BJ (cell line): ENCODE results near the gene ERC1. TPM values are rescaled to one million over a fixed set of nuclear protein-coding genes. Genes with fewer than 3 reads are reported as not detected.

ENCODE experiments used
- CTCF ChIA-PET: fragments of 350-600 bp; formaldehyde crosslinking; extraction: SDS; loops from one replicate; lab custom pipeline; 2021; ENCODE audit warnings: antibody characterized with exemption, inconsistent platforms; lab: Yijun Ruan, JAX
- POLR2A ChIA-PET: fragments of 300-600 bp; sonication (Branson Sonifier 250); formaldehyde crosslinking; extraction: SDS; loops from one replicate; lab custom pipeline; 2021; ENCODE audit warnings: antibody characterized with exemption; lab: Charles Lee
- DNase-seq: peaks from one replicate; pipeline ENCODE4 v3.0.0-alpha.2; 2011; ENCODE audit warnings: low read depth
- H3K27me3 ChIP-seq: 2 replicates; pipeline ENCODE4 v1.6.0; 2011; ENCODE audit warnings: low read length; ENCODE audit not compliant: control insufficient read depth, insufficient read depth
- H3K36me3 ChIP-seq: 2 replicates; pipeline ENCODE4 v1.5.1; 2011; ENCODE audit warnings: low read length; ENCODE audit not compliant: control insufficient read depth, insufficient read depth
- H3K4me3 ChIP-seq: 2 replicates; pipeline ENCODE4 v1.5.1; 2011; ENCODE audit warnings: low read depth, mild to moderate bottlenecking, control low read depth, low read length
- polyA plus RNA-seq: library from polyadenylated mRNA; depleted of rRNA; stranded (reverse); fragments of >200 nt; gene quantifications from 2 replicates; pipeline ENCODE4 v1.2.3, GENCODE V29; 2011
- TF ChIP-seq, protein P1 (sequence below): IDR thresholded peaks from 2 replicates; pipeline ENCODE4 v1.5.1; 2011; ENCODE audit warnings: low read depth, mild to moderate bottlenecking, control low read depth, inconsistent platforms, low read length, moderate library complexity; ENCODE audit not compliant: insufficient read depth

Gene ERC1
- polyA plus RNA-seq, 1 experiment: 14.5 TPM

DNA sequence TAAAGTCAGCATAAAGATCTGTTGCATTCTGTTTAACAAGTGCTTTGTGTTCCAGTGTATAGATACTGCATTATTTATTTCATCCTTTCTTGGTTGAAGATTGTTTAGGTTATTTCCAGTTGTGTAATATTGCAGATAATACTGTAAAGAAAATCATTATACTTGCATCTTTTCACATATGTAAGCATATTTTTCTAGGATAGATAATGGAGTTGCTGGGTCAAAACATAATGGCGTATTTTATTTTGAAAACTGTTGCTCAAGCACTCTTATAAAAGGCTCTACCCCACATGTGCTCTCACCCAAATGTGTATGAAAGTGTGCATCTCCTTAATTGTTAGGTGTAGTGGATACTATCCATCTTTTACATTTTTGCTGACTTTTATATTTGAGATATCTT, 329.0 kb downstream of the ERC1 start:
- H3K4me3 ChIP-seq: no peak overlapping the region
- TF ChIP-seq, protein P1, sequence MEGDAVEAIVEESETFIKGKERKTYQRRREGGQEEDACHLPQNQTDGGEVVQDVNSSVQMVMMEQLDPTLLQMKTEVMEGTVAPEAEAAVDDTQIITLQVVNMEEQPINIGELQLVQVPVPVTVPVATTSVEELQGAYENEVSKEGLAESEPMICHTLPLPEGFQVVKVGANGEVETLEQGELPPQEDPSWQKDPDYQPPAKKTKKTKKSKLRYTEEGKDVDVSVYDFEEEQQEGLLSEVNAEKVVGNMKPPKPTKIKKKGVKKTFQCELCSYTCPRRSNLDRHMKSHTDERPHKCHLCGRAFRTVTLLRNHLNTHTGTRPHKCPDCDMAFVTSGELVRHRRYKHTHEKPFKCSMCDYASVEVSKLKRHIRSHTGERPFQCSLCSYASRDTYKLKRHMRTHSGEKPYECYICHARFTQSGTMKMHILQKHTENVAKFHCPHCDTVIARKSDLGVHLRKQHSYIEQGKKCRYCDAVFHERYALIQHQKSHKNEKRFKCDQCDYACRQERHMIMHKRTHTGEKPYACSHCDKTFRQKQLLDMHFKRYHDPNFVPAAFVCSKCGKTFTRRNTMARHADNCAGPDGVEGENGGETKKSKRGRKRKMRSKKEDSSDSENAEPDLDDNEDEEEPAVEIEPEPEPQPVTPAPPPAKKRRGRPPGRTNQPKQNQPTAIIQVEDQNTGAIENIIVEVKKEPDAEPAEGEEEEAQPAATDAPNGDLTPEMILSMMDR: no peak
- no peak for DNase-seq
- POLR2A ChIA-PET: no interaction called here
- no peaks in the 10 kb centered on the region for H3K36me3 ChIP-seq
- CTCF ChIA-PET: no interaction called here
- no peaks in the 10 kb centered on the region for H3K27me3 ChIP-seq

DNA sequence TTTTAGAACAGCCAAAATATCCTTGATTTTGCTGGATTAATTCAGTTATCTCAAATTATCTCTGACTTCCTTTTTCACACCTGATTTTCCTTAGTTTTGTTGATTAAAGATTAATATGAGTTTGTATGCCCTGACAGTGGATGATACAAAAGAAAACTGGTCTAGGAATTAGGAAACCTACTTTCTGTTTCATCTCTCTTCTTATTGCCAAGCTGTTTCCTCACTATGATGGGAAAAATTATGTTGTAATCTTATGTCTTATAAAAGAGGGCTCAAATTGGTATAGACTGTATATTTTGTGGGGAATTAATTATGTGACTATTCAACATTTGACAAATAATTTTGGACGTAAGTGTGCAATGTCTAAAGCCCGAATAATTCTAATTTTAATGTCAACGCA, 331.8 kb downstream of the ERC1 start:
- CTCF ChIA-PET: no interaction called here
- no peaks in the 10 kb centered on the region for H3K36me3 ChIP-seq
- TF ChIP-seq, protein P1: no peak
- H3K4me3 ChIP-seq: no peak overlapping the region
- POLR2A ChIA-PET: no interaction called here
- no peaks in the 10 kb centered on the region for H3K27me3 ChIP-seq
- no peak for DNase-seq

DNA sequence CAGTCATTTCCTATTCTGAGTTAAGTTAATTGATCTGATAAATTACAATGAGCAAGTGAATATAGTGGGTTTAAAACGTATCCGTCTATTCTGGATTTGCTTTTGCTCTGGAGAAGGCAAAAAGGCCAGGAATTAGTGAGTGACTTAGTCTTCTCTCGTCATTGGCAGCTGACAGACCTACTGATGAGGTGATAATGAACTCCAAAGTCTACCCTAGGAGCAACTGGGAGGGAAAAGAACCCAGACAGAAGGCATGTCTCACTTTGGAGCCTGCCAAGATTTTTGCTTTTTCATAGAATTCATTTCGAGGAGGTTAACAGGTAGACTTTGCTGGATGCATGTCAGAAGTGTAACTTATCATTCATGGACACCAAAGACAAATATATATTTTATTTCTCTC, 333.1 kb downstream of the ERC1 start:
- DNase-seq: no peak
- Histone ChIP-seq H3K4me3 (no peak overlapping the region), H3K36me3 (no peaks in the 10 kb centered on the region), H3K27me3 (no peaks in the 10 kb centered on the region)
- TF ChIP-seq, protein P1: no peak
- ChIA-PET POLR2A (no interaction called here), CTCF (no interaction called here)

DNA sequence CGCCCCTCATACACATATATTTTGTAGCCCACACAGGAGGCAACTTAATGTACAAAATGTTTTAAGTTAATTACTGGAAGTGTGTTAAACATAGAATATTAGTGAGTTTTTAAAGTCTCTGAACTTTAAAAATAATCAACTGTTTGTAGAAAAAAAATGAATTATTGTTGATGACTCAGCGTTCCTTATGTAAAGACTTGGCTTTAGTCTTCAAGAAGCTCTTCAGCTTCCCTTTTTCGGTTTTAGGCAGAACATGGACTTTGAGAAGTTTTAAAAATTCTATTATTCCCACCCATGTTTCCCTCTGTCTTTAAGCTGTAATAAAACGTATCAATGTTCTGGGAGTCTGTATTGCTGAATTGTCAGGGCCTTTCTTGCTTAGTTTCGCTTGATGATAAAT, 333.9 kb downstream of the ERC1 start:
- ChIA-PET POLR2A (no interaction called here), CTCF (no interaction called here)
- TF ChIP-seq, protein P1: no peak
- Histone ChIP-seq H3K36me3 (no peaks in the 10 kb centered on the region), H3K4me3 (no peak overlapping the region), H3K27me3 (no peaks in the 10 kb centered on the region)
- DNase-seq: no peak

DNA sequence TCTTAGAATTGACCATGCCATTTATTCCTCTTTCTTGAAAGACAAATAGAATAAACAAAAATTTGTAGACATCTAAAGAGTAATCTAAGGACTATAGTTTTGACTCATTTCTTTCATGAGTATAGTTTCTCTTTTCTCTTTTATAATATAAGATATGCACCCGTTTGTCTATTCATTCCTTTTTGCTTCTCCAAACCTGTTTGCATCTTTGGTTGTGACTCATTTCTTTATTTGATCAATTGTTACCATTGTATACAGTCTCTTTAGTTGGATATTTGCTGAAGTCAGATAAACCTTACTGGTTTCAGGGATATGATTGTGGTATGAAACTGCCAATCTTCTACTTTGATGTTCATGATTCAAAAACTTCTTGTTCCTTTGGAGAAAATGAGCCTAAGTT, 334.6 kb downstream of the ERC1 start:
- CTCF ChIA-PET: no interaction called here
- TF ChIP-seq, protein P1: no peak
- Histone ChIP-seq H3K36me3 (no peaks in the 10 kb centered on the region), H3K4me3 (no peak overlapping the region), H3K27me3 (no peaks in the 10 kb centered on the region)
- POLR2A ChIA-PET: no interaction called here
- no peak for DNase-seq
